ENCODE results near the gene DNASE1L3. TPM values are rescaled to one million over a fixed set of nuclear protein-coding genes. Genes with fewer than 3 reads are reported as not detected.

DNASE1L3 gene
- total and polyA plus RNA-seq, 2 of the 8 experiments (the other 6 are each of a cell fraction or from before 2014, with no cell fraction given) = not detected

DNA sequence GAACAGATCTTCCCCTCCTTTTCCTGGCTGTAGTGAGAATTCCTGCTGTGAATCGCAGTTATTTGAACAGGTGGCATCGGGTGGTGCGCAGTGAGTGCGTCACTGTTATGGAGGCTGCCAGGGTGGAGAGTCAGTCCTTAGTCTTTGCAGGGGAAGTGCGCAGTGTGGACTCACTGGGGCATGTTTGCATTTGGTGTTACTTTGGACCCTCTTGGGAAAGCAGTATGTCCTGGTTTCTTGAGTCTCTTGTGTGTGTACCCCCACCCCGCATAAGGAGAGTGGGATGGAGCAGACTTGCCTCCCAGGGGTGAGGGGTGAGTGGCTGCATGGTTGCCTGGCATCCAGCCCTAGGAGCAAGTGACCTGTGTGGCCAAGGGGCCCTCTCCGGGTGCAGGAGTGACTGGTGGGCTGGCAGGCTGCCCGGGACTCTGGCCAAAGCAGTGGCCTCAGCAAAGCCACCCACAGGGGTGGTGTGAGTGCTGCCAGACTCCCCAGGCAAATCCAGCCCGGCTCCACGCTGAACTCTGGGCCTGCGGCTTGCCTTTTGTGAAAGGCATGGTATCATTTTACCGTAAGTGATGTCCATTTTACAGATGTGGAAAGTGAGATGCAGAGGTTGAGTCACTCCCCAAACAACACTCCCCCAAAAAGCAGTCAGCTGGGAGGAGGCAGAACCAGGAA lies 46.4 kb downstream of the DNASE1L3 start:
- Histone ChIP-seq H3K18ac (ENCODE audit: extremely low read depth, low read length) (no peak overlapping the region), H4K20me1 (replicated peaks in 1 of 2; ENCODE audit: control insufficient read depth in 1 of 2, insufficient read depth in 2 of 2, low read length in 2 of 2) (peaks cover 0 to 5% of the 10 kb centered on the region in 2 experiments), H3K9ac (replicated peaks in 1 of 4; ENCODE audit: extremely low read depth in 1 of 4, low read depth in 3 of 4, low read length in 3 of 4) (no peak overlapping the region), H2BK5ac (ENCODE audit: low read depth, low read length) (no peak overlapping the region), H4K5ac (ENCODE audit: insufficient read length, low read depth, low read length) (no peak overlapping the region), H3K36me3 (ENCODE audit: control insufficient read depth in 2 of 4, insufficient read depth in 4 of 4, low read length in 3 of 4) (peaks cover 8 to 39% (median 26%) of the 10 kb centered on the region in 4 experiments; a peak in 7 of 8 replicates), H3K79me2 (ENCODE audit: control insufficient read depth in 1 of 2, insufficient read depth in 2 of 2, low read length in 2 of 2) (no peaks in the 10 kb centered on the region), H2BK20ac (ENCODE audit: low read length) (peak overlapping the region; percentile 21; the same call in 1 of the 2 replicates), H3K23me2 (ENCODE audit: low read depth, low read length) (no peaks in the 10 kb centered on the region), H3K56ac (replicated peaks; ENCODE audit: insufficient read length, low read depth, low read length) (no peak overlapping the region), H3K9me3 (ENCODE audit: insufficient read depth in 2 of 2, low read depth in 1 of 2, low read length in 1 of 2) (no peaks in the 10 kb centered on the region), H2BK12ac (ENCODE audit: low read depth, low read length) (no peak overlapping the region), H3K4me1 (replicated peaks in 1 of 4; ENCODE audit: control insufficient read depth in 3 of 4, insufficient read depth in 4 of 4, low read length in 3 of 4) (peaks cover 0 to 4% (median 1%) of the 10 kb centered on the region in 4 experiments; a peak in 2 of 7 replicates), H3K4me3 (ENCODE audit: extremely low read depth in 1 of 4, insufficient read depth in 2 of 4, low read depth in 3 of 4, low read length in 4 of 4) (no peak overlapping the region), H4K8ac (ENCODE audit: extremely low read depth, insufficient read depth, low read length) (no peak overlapping the region), H2BK120ac (replicated peaks; ENCODE audit: low read depth, low read length) (no peak overlapping the region), H3K4me2 (ENCODE audit: insufficient read depth in 1 of 2, low read depth in 2 of 2, low read length in 2 of 2) (no peak overlapping the region), H2AFZ (ENCODE audit: low read length) (no peak overlapping the region), H2BK15ac (ENCODE audit: low read length) (no peak overlapping the region), H3K14ac (ENCODE audit: insufficient read length) (no peak overlapping the region), H3K79me1 (ENCODE audit: low read depth, low read length) (no peaks in the 10 kb centered on the region; the same call in 1 of the 2 replicates), H3K27me3 (replicated peaks in 1 of 4; ENCODE audit: control insufficient read depth in 3 of 4, extremely low read depth in 1 of 4, insufficient read depth in 3 of 4, low read length in 3 of 4) (no peaks in the 10 kb centered on the region), H3K23ac (ENCODE audit: insufficient read length) (no peak overlapping the region), H4K91ac (replicated peaks; ENCODE audit: insufficient read length, low read length) (no peak overlapping the region), H2AK5ac (ENCODE audit: low read depth, low read length) (no peak overlapping the region), H3K27ac (ENCODE audit: low read depth, low read length) (no peak overlapping the region), H3K4ac (replicated peaks; ENCODE audit: insufficient read length, low read depth, low read length) (no peak overlapping the region)
- TF ChIP-seq SIRT6 (IDR thresholded peaks at IDR 0.05; ENCODE audit: low read length) = no peak
- TF ChIP-seq, protein P1, sequence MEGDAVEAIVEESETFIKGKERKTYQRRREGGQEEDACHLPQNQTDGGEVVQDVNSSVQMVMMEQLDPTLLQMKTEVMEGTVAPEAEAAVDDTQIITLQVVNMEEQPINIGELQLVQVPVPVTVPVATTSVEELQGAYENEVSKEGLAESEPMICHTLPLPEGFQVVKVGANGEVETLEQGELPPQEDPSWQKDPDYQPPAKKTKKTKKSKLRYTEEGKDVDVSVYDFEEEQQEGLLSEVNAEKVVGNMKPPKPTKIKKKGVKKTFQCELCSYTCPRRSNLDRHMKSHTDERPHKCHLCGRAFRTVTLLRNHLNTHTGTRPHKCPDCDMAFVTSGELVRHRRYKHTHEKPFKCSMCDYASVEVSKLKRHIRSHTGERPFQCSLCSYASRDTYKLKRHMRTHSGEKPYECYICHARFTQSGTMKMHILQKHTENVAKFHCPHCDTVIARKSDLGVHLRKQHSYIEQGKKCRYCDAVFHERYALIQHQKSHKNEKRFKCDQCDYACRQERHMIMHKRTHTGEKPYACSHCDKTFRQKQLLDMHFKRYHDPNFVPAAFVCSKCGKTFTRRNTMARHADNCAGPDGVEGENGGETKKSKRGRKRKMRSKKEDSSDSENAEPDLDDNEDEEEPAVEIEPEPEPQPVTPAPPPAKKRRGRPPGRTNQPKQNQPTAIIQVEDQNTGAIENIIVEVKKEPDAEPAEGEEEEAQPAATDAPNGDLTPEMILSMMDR (IDR thresholded peaks at IDR 0.05; ENCODE audit: control extremely low read depth in 1 of 3, insufficient read depth in 1 of 3, low read depth in 1 of 3, low read length in 3 of 3) = no peak
- TF ChIP-seq RXRA (IDR thresholded peaks at IDR 0.05; ENCODE audit: insufficient read depth, low read depth, low read length) = no peak
- TF ChIP-seq NANOG (IDR thresholded peaks at IDR 0.05; ENCODE audit: insufficient read depth, low read depth, low read length, poor library complexity, severe bottlenecking) = no peak
- TF ChIP-seq RAD21 (IDR thresholded peaks at IDR 0.05 in 1 of 2, conservative IDR thresholded peaks at IDR 0.05 in 1 of 2; ENCODE audit: low read depth in 2 of 2, low read length in 2 of 2) = no peak
- TF ChIP-seq SP1 (IDR thresholded peaks at IDR 0.05; ENCODE audit: low read depth, low read length) = no peak
- no peak for TF ChIP-seq HDAC2 (IDR thresholded peaks at IDR 0.05; ENCODE audit: borderline replicate concordance in 1 of 2, low read depth in 2 of 2, low read length in 2 of 2)
- TF ChIP-seq CHD2 (IDR thresholded peaks at IDR 0.05; ENCODE audit: low read length) = no peak
- DNase-seq (ENCODE audit: low read depth in 1 of 2, low spot score in 2 of 2) (no peak), FAIRE-seq (no peak)
- ChIA-PET POLR2A (ENCODE audit: partially characterized antibody) (interaction anchor here (1.3 kb wide), 1 partner anchor 10 kb away, joined by 4 read pairs; no protein-coding TSS in a partner anchor), CTCF (ENCODE audit: partially characterized antibody) (interaction anchor here (1.0 to 4.4 kb wide), 8 partner anchors 9 to 202 kb away, joined by 3 to 32 read pairs (median 6); partner anchors contain the start of gene FLNB)
- 83% methylated on average over 12 of the region's 12 CpGs; no CpG with 5 or more reads in 1 of the 2 experiments for WGBS, 2 experiments (ENCODE audit: extremely low coverage in 1 of 2, insufficient coverage in 1 of 2, insufficient read length in 1 of 2, insufficient replicate concordance in 2 of 2, low coverage in 1 of 2, low lambda C conversion rate in 2 of 2, missing lambda C conversion rate in 1 of 2)

Measured in H1 (cell line).